GM19455 (cell line): ENCODE data around the gene KRT31.
"Not testable (repeated sequence)": the region's sequence is repeated elsewhere in the genome, so short reads cannot be mapped to it uniquely, and the experiment has no call there.

Experiments
- ATAC-seq: cut with Tn5 transposase; IDR thresholded peaks from one replicate; pipeline ENCODE4 v1.9.1; 2021; ENCODE audit not compliant: unreplicated experiment

Gene KRT31

DNA sequence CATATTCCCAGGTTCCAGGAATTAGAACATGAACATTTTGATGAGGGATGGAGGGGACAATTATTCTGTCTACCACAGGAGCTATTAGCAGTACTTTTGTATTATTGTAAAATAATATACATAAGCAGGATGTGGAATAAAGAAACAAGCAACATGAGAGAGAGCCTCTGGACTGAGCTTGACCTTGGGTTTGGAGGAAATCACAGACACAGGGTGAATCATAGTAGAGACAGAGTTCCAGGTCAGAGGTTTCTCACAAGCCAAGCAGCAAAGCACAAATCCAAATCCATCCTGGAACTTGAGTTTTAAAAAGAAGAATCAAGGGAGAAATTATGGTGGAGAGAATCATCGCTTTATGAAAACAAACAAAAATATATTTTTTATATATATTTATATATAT lies 5.1 kb downstream of the KRT31 start:
- no peak for ATAC-seq

DNA sequence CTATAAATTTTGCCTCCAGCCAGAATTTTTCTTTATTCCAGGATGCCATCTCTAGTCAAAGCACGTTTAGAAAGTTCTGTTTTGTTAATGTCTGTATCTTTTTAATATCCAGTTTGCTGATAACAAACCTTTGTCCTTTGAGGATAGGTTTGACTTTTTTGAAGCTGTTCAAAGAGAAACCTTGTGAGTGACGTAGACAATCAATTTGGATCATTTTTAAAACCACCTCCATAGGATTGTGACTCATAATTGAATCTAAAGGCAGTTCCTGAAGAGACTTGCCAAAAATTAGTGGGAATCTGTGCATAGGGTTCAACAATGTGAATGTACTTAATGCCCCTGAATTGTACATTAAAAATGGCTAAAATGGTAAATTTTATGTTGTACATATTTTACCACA lies 5.9 kb downstream of the KRT31 start:
- no peak for ATAC-seq

DNA sequence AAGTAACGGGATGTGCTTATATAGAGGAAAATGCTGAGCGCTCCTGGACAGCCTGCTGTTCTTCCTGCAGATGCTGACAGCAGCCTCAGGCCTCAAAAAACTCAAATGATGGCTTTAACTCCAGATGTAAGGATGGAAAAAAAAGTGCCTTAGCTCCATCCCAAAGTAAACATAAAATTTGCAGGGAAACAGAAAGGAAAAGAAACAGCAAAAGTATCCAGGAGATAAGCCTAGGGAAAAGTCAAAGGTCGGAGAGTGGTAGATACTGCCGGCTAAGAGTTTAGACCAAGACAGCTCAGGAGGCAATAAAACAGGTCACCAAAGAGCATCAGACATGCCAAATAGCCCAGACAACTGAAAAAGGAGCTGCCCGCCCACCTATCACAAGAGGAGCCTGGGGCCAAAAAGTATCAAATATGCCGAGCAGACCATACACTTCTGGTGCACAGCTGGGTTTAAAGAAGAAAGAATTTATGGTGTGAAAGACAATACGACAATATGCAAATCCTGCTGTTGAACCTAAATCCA lies 6.9 kb downstream of the KRT31 start:
- ATAC-seq = no peak

DNA sequence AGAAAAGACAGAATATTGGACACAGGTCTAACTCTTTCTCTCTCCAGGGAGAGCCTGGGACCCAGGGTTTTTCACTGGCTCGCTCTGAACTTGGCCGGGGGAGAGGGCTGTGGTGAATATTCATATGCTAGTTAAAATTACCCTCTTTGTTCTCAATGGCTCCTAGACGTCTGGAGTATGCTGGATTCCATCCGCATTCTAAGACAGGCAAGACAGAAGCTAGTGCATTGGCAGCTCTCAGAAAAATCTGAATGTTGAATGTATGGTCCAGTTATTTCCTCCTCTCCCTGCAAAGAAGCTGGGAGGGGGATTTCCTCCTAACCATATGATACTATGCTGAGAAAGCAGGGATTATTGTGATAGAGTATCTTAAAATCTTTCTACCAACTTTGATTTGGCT lies 9.7 kb downstream of the KRT31 start:
- ATAC-seq = no peak

- no peak for ATAC-seq
Observed at GRCh38 chr17:41386227-41386626, 11.2 kb downstream of the KRT31 start.

DNA sequence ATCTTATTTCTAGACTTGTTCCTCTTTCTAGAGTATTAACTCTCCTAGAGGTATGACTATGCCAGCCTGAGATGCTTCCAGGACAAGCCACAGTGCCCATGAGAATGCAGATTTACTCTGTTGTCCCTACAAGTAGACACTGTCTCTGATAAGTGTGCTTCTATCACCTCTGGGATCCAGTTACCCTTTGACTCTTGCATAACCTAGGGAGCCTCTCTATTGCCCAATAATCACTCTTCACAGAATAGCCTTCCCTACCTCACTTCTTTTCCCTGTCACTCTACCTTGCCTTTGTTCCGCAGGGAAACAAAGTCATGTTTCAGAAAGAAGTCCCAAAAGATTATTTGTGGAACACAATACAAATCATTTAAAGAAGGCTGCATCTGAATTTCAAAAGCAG lies 13.7 kb downstream of the KRT31 start:
- no peak for ATAC-seq

GRCh38 chr17:41382394-41382793 lies 15.0 kb downstream of the KRT31 start:
- no peak for ATAC-seq

GRCh38 chr17:41381943-41382342 lies 15.5 kb downstream of the KRT31 start, which contains the start of gene KRT34:
Gene KRT34, minus strand, starts transcription at chr17:41382306. Its CDS starts 60 bp downstream, at chr17:41382246.
- not testable (repeated sequence) for ATAC-seq

GRCh38 chr17:41380091-41380490 lies 17.3 kb downstream of the KRT31 start:
- ATAC-seq = not testable (repeated sequence)

GRCh38 chr17:41377546-41377945 lies 19.9 kb downstream of the KRT31 start:
- no peak for ATAC-seq

- ATAC-seq = no peak
Observed at GRCh38 chr17:41369713-41370112, 27.7 kb downstream of the KRT31 start, which contains the start of gene KRT33B. Gene KRT33B, minus strand, starts transcription at chr17:41369813. Its CDS starts 63 bp downstream, at chr17:41369750.

- ATAC-seq = no peak
Observed at GRCh38 chr17:41369023-41369422, 28.4 kb downstream of the KRT31 start.

DNA sequence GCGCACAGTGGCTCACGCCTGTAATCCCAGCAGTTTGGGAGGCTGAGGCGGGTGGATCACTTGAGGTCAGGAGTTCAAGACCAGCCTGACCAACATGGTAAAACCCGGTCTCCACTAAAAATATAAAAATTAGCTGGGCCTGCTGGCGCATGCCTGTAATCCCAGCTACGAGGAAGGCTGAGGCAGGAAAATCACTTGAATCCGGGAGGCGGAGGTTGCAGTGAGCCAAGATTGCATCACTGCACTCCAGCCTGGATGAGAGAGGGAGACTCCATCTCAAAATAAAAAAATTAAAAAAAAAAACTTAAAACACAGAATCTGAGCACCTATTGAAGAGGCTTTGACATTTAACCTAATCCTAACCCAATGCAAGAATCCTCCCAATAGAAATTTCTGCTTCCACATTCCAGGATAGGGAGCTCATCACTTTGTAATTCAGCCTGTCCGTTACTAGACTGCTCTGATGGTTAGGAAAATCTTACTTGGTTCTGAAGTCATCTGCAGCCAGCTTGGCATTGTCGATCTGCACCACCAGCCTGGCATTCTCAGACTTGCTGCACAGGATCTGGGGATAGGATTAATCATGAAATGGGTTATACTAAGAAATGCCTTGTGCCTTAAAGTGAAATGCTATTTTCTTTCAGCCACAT lies 29.9 kb downstream of the KRT31 start:
- no peak for ATAC-seq

DNA sequence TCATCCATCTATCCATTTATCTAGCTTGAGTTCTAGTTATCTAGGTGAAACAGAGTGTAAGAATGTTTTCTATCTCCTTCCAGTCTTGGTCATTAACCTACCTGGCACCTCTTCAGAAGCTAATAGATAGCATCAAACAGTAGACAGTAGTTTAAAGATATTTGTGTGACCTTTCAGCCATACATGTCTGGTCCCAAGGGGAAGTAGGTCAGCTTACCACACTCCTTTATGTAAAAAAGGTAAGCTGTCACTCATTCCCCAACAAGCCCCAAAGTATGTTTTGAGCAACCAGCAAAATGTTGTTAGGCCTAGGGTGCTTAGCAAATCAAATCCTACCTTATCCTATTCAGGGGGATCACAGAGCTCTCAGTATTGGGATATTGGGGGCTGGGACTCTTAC lies 31.3 kb downstream of the KRT31 start:
- ATAC-seq = no peak

- ATAC-seq = no peak
Observed at GRCh38 chr17:41363881-41364280, 33.5 kb downstream of the KRT31 start.

- ATAC-seq = no peak
Observed at GRCh38 chr17:41360296-41360995, 37.0 kb downstream of the KRT31 start.

- ATAC-seq = no peak
Observed at GRCh38 chr17:41354536-41354935, 42.9 kb downstream of the KRT31 start.

DNA sequence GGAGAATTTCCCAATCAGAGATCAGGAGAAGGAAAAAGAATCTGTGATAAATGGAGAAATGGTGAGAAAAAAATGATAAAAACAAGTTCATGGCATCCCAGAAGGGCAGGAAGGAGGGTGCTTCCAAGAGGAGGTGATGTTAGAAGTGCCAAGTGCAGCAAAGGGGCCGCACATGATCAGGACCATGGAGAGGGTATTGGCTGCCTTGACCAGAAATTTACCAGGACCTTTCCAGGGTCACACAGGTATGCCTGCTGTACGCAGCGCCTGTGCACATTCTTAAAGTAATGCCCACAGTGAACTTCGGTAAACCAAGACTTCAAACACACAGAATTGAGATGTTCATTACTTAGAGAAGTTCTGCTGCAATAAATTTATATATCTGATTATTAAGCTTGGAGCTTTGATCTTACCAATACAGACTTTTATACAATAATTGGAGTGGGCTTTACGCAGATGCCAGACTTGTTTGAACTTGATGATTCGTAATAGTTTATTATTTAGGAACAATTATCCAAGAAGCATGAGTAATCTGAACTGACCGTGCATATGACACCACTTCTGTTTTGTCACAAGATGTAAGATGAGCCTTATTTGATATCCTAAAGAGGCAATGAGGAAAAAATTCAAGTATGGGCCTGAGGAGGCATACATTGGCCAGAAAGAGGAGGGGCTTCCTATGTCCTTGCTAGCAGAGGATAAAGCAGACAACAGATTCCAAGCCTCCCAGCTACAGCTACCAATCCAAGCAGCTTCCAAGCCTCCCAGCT lies 44.6 kb downstream of the KRT31 start:
- no peak for ATAC-seq

DNA sequence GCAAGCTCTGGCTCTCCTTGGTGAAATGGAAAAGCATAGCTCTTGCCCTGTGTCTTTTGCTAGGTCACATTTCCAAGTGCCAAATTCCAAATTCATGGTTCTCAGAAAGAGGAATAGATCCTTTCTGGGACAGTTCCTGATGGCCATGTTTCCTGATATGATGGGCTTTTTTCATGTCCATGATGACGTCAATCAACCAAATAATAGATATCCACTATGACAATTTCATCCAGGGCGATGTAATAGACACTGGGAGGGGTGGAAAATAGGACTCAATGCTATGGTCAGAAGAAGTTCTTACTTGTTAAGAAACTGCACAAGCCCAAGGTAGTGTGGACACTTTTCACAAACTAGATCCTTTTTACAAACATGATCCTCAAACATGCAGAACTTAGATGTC lies 46.2 kb downstream of the KRT31 start:
- no peak for ATAC-seq

DNA sequence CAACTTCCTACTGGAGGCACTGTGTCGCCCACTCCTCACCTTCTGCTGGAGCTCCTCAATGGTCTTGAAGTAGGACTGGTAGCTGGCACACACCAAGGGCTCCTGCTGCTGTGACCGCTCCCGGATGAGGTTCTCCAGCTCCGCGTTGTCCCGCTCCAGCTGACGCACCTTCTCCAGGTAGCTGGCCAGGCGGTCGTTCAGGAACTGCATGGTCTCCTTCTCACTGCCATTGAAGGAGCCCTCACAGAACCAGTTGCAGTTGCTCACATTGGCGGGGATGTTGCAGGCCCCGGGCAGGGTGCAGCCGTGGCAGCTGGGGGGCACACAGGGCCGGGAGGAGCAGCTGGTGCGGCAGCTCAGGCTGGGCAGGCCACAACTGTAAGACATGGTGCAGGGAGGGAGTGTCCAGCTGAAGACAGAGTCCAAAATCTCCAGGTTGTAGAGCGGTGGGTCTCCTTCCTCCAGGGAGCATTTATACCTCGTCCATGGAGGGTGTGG lies 47.0 kb downstream of the KRT31 start, which contains the start of gene KRT33A:
Gene KRT33A (minus strand): TSS at position 448 of the 498 bp plus-strand sequence. CDS start 61 bp downstream, at position 387.
- not testable (repeated sequence) for ATAC-seq
